ENCODE results near the gene INTS6L. TPM values are rescaled to one million over a fixed set of nuclear protein-coding genes. Genes with fewer than 3 reads are reported as not detected.

The INTS6L gene, protein sequence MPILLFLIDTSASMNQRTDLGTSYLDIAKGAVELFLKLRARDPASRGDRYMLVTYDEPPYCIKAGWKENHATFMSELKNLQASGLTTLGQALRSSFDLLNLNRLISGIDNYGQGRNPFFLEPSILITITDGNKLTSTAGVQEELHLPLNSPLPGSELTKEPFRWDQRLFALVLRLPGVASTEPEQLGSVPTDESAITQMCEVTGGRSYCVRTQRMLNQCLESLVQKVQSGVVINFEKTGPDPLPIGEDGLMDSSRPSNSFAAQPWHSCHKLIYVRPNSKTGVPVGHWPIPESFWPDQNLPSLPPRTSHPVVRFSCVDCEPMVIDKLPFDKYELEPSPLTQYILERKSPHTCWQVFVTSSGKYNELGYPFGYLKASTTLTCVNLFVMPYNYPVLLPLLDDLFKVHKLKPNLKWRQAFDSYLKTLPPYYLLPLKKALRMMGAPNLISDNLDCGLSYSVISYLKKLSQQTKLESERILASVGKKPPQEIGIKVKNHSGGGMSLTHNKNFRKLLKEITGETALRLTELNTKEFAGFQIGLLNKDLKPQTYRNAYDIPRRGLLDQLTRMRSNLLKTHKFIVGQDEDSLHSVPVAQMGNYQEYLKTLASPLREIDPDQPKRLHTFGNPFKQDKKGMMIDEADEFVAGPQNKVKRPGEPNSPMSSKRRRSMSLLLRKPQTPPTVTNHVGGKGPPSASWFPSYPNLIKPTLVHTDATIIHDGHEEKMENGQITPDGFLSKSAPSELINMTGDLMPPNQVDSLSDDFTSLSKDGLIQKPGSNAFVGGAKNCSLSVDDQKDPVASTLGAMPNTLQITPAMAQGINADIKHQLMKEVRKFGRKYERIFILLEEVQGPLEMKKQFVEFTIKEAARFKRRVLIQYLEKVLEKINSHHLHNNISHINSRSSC
- total RNA-seq: 10 to 100 TPM in 6 of 8 experiments, 1 to 10 TPM in 2; 8.5 to 17.4 (median 12.1) TPM

- Histone ChIP-seq H3K4me3 (peak within 1 kb of the TSS; percentile 48 to 87 (median 75)), H3K27ac (peak within 1 kb of the TSS; percentile 95 to 96), H3K4me1 (replicated peaks in 1 of 2) (peaks cover 3 to 15% of the 10 kb centered on the region in 2 donors)
- peak; percentile 74 to 81 (median 79) for ATAC-seq (replicated peaks in 6 of 8)
- 28% methylated on average over 8 of the region's 50 CpGs; no CpG with 5 or more reads in 9 of the 10 experiments for WGBS, 10 experiments
- in situ Hi-C loops (cut with MboI; ENCODE audit: low pct_unique_long_range_greater_than_20kb in 2 of 9, low sequenced_read_pairs in 9 of 9, unreplicated experiment in 9 of 9): loop anchor here in 1 of 9 experiments (25.0 kb wide), 1 partner anchor 108 kb away; the partner anchor contains the start of gene SMIM10L2A
Observed at GRCh38 chrX:135520553-135521404, at the start of gene INTS6L. TSS of gene INTS6L (plus strand) at chrX:135520660. CDS start at chrX:135520993, 333 bp downstream.

DNA sequence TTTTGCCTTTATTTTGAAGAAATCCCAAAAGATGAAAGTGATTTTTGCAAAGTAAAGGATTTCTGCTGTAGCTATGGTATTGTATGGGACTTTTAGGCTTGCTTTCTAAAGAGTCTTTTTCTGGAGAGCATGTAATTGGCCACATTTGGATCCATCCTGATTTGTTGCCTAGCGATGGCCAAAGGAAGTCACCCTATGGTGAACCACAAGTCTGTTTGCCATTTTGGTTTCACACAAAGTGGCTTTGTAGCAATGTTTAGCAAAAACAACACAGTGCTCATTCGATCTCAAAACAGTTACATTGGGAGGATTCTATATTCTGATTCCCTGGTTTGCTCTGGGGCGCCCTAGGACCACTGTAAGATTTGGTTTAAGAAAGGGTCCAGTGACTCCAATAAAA lies 44.1 kb upstream of the INTS6L start:
- WGBS, 10 experiments: 52 to 100% methylated on average over 1 to 2 of the region's 3 CpGs; no CpG with 5 or more reads in 8 of the 10 experiments
- no peak for ATAC-seq (replicated peaks in 6 of 8)
- in situ Hi-C loops (cut with MboI; ENCODE audit: low pct_unique_long_range_greater_than_20kb in 2 of 9, low sequenced_read_pairs in 9 of 9, unreplicated experiment in 9 of 9): loop anchor here in 1 of 9 experiments (25.0 kb wide), 1 partner anchor 161 kb away; no protein-coding TSS in a partner anchor
- H3K4me1 ChIP-seq (replicated peaks in 1 of 2): no peaks in the 10 kb centered on the region
- H3K27ac ChIP-seq: no peak overlapping the region
- H3K4me3 ChIP-seq: no peak overlapping the region

- ATAC-seq (replicated peaks in 6 of 8): peak; percentile 40 to 80 (median 66)
- in situ Hi-C loops (cut with MboI; ENCODE audit: low pct_unique_long_range_greater_than_20kb in 2 of 9, low sequenced_read_pairs in 9 of 9, unreplicated experiment in 9 of 9): loop anchor here in 1 of 9 experiments (25.0 kb wide), 1 partner anchor 160 kb away; no protein-coding TSS in a partner anchor
- Histone ChIP-seq H3K27ac (no peak overlapping the region), H3K4me1 (replicated peaks in 1 of 2) (no peaks in the 10 kb centered on the region), H3K4me3 (no peak overlapping the region)
- WGBS, 10 experiments: 0 to 23% (median 10%) methylated on average over 1 to 2 of the region's 3 CpGs; no CpG with 5 or more reads in 6 of the 10 experiments
Observed at GRCh38 chrX:135477576-135477975, 42.9 kb upstream of the INTS6L start.

- WGBS, 10 experiments: 42 to 100% (median 50%) methylated on average over 1 to 5 of the region's 7 CpGs; no CpG with 5 or more reads in 7 of the 10 experiments
- in situ Hi-C loops (cut with MboI; ENCODE audit: low pct_unique_long_range_greater_than_20kb in 2 of 9, low sequenced_read_pairs in 9 of 9, unreplicated experiment in 9 of 9): loop anchor here in 1 of 9 experiments (25.0 kb wide), 1 partner anchor 157 kb away; no protein-coding TSS in a partner anchor
- Histone ChIP-seq H3K4me1 (replicated peaks in 1 of 2) (no peaks in the 10 kb centered on the region), H3K4me3 (no peak overlapping the region), H3K27ac (no peak overlapping the region)
- no peak for ATAC-seq (replicated peaks in 6 of 8)
Observed at GRCh38 chrX:135480076-135480475, 40.4 kb upstream of the INTS6L start.

GRCh38 chrX:135481696-135482179 lies 38.7 kb upstream of the INTS6L start:
- 19 to 100% (median 60%) methylated on average over 1 to 7 of the region's 7 CpGs; no CpG with 5 or more reads in 3 of the 10 experiments for WGBS, 10 experiments
- Histone ChIP-seq H3K4me1 (replicated peaks in 1 of 2) (no peaks in the 10 kb centered on the region), H3K4me3 (no peak overlapping the region), H3K27ac (no peak overlapping the region)
- in situ Hi-C loops (cut with MboI; ENCODE audit: low pct_unique_long_range_greater_than_20kb in 2 of 9, low sequenced_read_pairs in 9 of 9, unreplicated experiment in 9 of 9): loop anchor here in 1 of 9 experiments (25.0 kb wide), 1 partner anchor 156 kb away; no protein-coding TSS in a partner anchor
- ATAC-seq (replicated peaks in 6 of 8): no peak

GRCh38 chrX:135484641-135485289 lies 35.7 kb upstream of the INTS6L start:
- WGBS, 10 experiments: 0 to 46% (median 20%) methylated on average over 1 to 3 of the region's 3 CpGs; no CpG with 5 or more reads in 5 of the 10 experiments

DNA sequence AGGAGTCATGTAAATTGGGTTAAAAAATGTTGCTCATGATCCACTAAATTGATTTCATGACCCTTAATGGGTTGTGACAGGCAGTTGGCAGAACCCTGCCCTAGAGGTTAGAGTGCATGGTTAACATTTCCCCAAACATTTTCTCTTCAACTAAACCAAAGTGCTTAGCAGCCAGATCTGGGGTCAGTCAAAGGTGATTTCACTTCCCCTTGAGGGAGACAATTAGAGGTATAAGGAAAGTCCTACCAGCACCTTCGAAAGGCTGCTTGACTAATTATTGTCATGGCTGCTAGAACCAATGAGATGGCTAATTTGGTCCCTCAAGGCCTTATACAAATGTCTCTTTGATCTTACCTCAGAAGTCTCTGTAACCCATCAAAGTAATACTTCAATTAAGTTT lies 30.9 kb upstream of the INTS6L start:
- no peak overlapping the region for H3K4me3 ChIP-seq
- H3K27ac ChIP-seq: no peak overlapping the region
- ATAC-seq (replicated peaks in 6 of 8): no peak
- 20 to 80% (median 67%) methylated on average over 1 of the region's 1 CpG; no CpG with 5 or more reads in 7 of the 10 experiments for WGBS, 10 experiments
- no peaks in the 10 kb centered on the region for H3K4me1 ChIP-seq (replicated peaks in 1 of 2)
- in situ Hi-C loops (cut with MboI; ENCODE audit: low pct_unique_long_range_greater_than_20kb in 2 of 9, low sequenced_read_pairs in 9 of 9, unreplicated experiment in 9 of 9): loop anchor here in 1 of 9 experiments (25.0 kb wide), 1 partner anchor 148 kb away; no protein-coding TSS in a partner anchor

More at GRCh38 chrX:135484641-135485289, 35.7 kb upstream of the INTS6L start:
- in situ Hi-C loops (cut with MboI; ENCODE audit: low pct_unique_long_range_greater_than_20kb in 2 of 9, low sequenced_read_pairs in 9 of 9, unreplicated experiment in 9 of 9): loop anchor here in 1 of 9 experiments (25.0 kb wide), 1 partner anchor 153 kb away; no protein-coding TSS in a partner anchor
- ATAC-seq (replicated peaks in 6 of 8): peak in 4 of 8 experiments; percentile 59 to 82 (median 76)
- no peak overlapping the region for H3K27ac ChIP-seq
- no peaks in the 10 kb centered on the region for H3K4me1 ChIP-seq (replicated peaks in 1 of 2)
- H3K4me3 ChIP-seq: no peak overlapping the region

GRCh38 chrX:135490979-135491514 lies 29.4 kb upstream of the INTS6L start:
- Histone ChIP-seq H3K4me3 (no peak overlapping the region), H3K27ac (no peak overlapping the region), H3K4me1 (replicated peaks in 1 of 2) (no peaks in the 10 kb centered on the region)
- no peak for ATAC-seq (replicated peaks in 6 of 8)
- in situ Hi-C loops (cut with MboI; ENCODE audit: low pct_unique_long_range_greater_than_20kb in 2 of 9, low sequenced_read_pairs in 9 of 9, unreplicated experiment in 9 of 9): loop anchor here in 1 of 9 experiments (25.0 kb wide), 1 partner anchor 146 kb away; no protein-coding TSS in a partner anchor
- WGBS, 10 experiments: 18 to 83% (median 29%) methylated on average over 1 to 4 of the region's 4 CpGs; no CpG with 5 or more reads in 6 of the 10 experiments

DNA sequence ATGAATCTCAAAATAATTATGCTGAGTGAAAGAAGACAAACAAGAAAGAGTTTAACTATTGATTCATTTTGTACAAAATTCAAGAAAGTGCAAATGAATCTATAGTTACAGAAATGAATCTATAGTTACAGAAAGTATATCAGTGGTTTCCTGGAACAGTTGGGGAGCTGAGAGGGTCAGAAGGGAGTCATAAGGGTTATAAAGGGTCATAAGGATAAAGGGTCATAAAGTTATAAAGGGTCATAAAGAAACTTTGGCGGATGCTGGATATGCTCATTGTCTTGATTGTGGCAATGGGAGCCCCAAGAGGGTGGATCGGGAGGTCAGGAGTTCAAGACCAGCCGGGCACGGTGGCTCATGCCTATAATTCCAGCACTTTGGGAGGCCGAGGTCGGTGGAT lies 26.0 kb upstream of the INTS6L start:
- in situ Hi-C loops (cut with MboI; ENCODE audit: low pct_unique_long_range_greater_than_20kb in 2 of 9, low sequenced_read_pairs in 9 of 9, unreplicated experiment in 9 of 9): loop anchor here in 1 of 9 experiments (25.0 kb wide), 1 partner anchor 143 kb away; no protein-coding TSS in a partner anchor
- Histone ChIP-seq H3K27ac (no peak overlapping the region), H3K4me1 (replicated peaks in 1 of 2) (no peaks in the 10 kb centered on the region), H3K4me3 (no peak overlapping the region)
- ATAC-seq (replicated peaks in 6 of 8): no peak
- WGBS, 10 experiments: 65 to 92% (median 88%) methylated on average over 2 to 6 of the region's 6 CpGs; no CpG with 5 or more reads in 7 of the 10 experiments

GRCh38 chrX:135497736-135498135 lies 22.7 kb upstream of the INTS6L start:
- Histone ChIP-seq H3K27ac (no peak overlapping the region), H3K4me3 (no peak overlapping the region), H3K4me1 (replicated peaks in 1 of 2) (no peaks in the 10 kb centered on the region)
- ATAC-seq (replicated peaks in 6 of 8): no peak
- 19 to 100% (median 65%) methylated on average over 1 to 5 of the region's 5 CpGs; no CpG with 5 or more reads in 2 of the 10 experiments for WGBS, 10 experiments
- in situ Hi-C loops (cut with MboI; ENCODE audit: low pct_unique_long_range_greater_than_20kb in 2 of 9, low sequenced_read_pairs in 9 of 9, unreplicated experiment in 9 of 9): loop anchor here in 1 of 9 experiments (25.0 kb wide), 1 partner anchor 140 kb away; no protein-coding TSS in a partner anchor

- 35 to 83% (median 43%) methylated on average over 1 to 2 of the region's 2 CpGs; no CpG with 5 or more reads in 7 of the 10 experiments for WGBS, 10 experiments
- H3K4me1 ChIP-seq (replicated peaks in 1 of 2): no peaks in the 10 kb centered on the region
- peak in 1 of 8 experiments; percentile 30 for ATAC-seq (replicated peaks in 6 of 8)
- no peak overlapping the region for H3K27ac ChIP-seq
- no peak overlapping the region for H3K4me3 ChIP-seq
- in situ Hi-C loops (cut with MboI; ENCODE audit: low pct_unique_long_range_greater_than_20kb in 2 of 9, low sequenced_read_pairs in 9 of 9, unreplicated experiment in 9 of 9): loop anchor here in 1 of 9 experiments (25.0 kb wide), 1 partner anchor 139 kb away; no protein-coding TSS in a partner anchor
Observed at GRCh38 chrX:135498236-135498635, 22.2 kb upstream of the INTS6L start.

All from motor neuron (in vitro differentiated cells).